A673 (cell line): Measurements from ENCODE around the gene CCDC13. TPM values are rescaled to one million over a fixed set of nuclear protein-coding genes. Genes with fewer than 3 reads are reported as not detected.
A peak's percentile ranks its signal among the peaks of the same experiment; 100 is the strongest.

Source experiments
- BruUV-seq: library from RNA; stranded (reverse); fragments of 400-500 nt; replicated peaks from 2 replicates; lab custom pipeline; 2021; lab: Mats Ljungman, UMichigan
- CTCF ChIA-PET: fragments of 300-600 bp; sonication (Branson Sonifier 250); formaldehyde crosslinking; loops from one replicate; lab custom pipeline; 2022; ENCODE audit warnings: antibody characterized with exemption; lab: Charles Lee
- POLR2A ChIA-PET: fragments of 300-600 bp; sonication (Branson Sonifier 250); formaldehyde crosslinking; loops from one replicate; lab custom pipeline; 2022; ENCODE audit warnings: antibody characterized with exemption; ENCODE audit not compliant: low non-redundant PET; lab: Charles Lee
- DNase-seq: peaks from one replicate; pipeline ENCODE4 v3.0.0-alpha.2; 2015; ENCODE audit warnings: low spot score
- H3K27ac ChIP-seq: fragments of 200-600 bp; sonication (generic); 2 replicates; pipeline ENCODE4 v1.5.1; 2016; ENCODE audit warnings: mixed run types, low read depth, mild to moderate bottlenecking, mixed read lengths, antibody characterized with exemption, low read length; ENCODE audit not compliant: poor library complexity, severe bottlenecking
- H3K27me3 ChIP-seq: fragments of 200-600 bp; sonication (generic); replicated peaks from 2 replicates; pipeline ENCODE4 v1.6.1; 2017; ENCODE audit warnings: mixed run types, low read depth, mild to moderate bottlenecking, mixed read lengths, antibody characterized with exemption, low read length; ENCODE audit not compliant: insufficient read depth, poor library complexity
- H3K36me3 ChIP-seq: fragments of 200-600 bp; sonication (generic); 2 replicates; pipeline ENCODE4 v1.6.1; 2016; ENCODE audit warnings: mixed run types, mild to moderate bottlenecking, mixed read lengths, antibody characterized with exemption, low read length; ENCODE audit not compliant: insufficient read depth, poor library complexity, severe bottlenecking
- H3K4me1 ChIP-seq: fragments of 200-600 bp; sonication (generic); 2 replicates; pipeline ENCODE4 v1.6.1; 2017; ENCODE audit warnings: mixed run types, mild to moderate bottlenecking, mixed read lengths, antibody characterized with exemption, low read length; ENCODE audit not compliant: insufficient read depth, poor library complexity, severe bottlenecking
- H3K4me3 ChIP-seq: fragments of 200-600 bp; sonication (generic); 2 replicates; pipeline ENCODE4 v1.5.1; 2016; ENCODE audit warnings: low read depth, mixed run types, mild to moderate bottlenecking, mixed read lengths, low read length; ENCODE audit not compliant: poor library complexity, severe bottlenecking
- H3K9me3 ChIP-seq: fragments of 200-600 bp; sonication (generic); 2 replicates; pipeline ENCODE4 v1.6.1; 2016; ENCODE audit warnings: mixed run types, low read depth, mild to moderate bottlenecking, mixed read lengths, antibody characterized with exemption, low read length; ENCODE audit not compliant: poor library complexity, severe bottlenecking
- CTCF ChIP-seq: fragments of 300-800, 200-600 bp; sonication (generic); conservative IDR thresholded peaks from 2 replicates; pipeline ENCODE4 v1.5.1; 2017; ENCODE audit warnings: low read depth, mild to moderate bottlenecking, antibody characterized with exemption, low read length, moderate library complexity, mixed read lengths
- EZH2 ChIP-seq: fragments of 200-600 bp; sonication (generic); IDR thresholded peaks from 2 replicates; pipeline ENCODE4 v1.6.1; 2017; ENCODE audit warnings: borderline replicate concordance, low read depth, mild to moderate bottlenecking, mixed read lengths, antibody characterized with exemption, low read length; ENCODE audit not compliant: poor library complexity, severe bottlenecking
- intact Hi-C: fragments of 100-400 bp; cut with micrococcal nuclease; formaldehyde crosslinking; loops from one replicate; pipeline ENCODE4 v1.10.0; 2022; ENCODE audit not compliant: unreplicated experiment
- total RNA-seq: library from RNA; stranded (reverse); gene quantifications from 2 replicates; pipeline ENCODE4 v1.2.3, GENCODE V29; 2021

Gene CCDC13
- total RNA-seq, 1 experiment from 2014 or later = not detected

- Histone ChIP-seq H3K9me3 (no peaks in the 10 kb centered on the region), H3K4me3 (no peak overlapping the region), H3K27ac (no peak overlapping the region), H3K4me1 (no peaks in the 10 kb centered on the region), H3K27me3 (no peaks in the 10 kb centered on the region), H3K36me3 (peaks cover 3% of the 10 kb centered on the region)
- no TSS peak for BruUV-seq
- intact Hi-C loops = no loop called here
- DNase-seq = no peak
- ChIA-PET POLR2A (no interaction called here), CTCF (no interaction called here)
- TF ChIP-seq CTCF (no peak), EZH2 (no peak)
Observed at GRCh38 chr3:42786631-42787030, 13.6 kb upstream of the CCDC13 start.

GRCh38 chr3:42786212-42786611, 13.2 kb upstream of the CCDC13 start:
- CTCF ChIA-PET = no interaction called here
- BruUV-seq = no TSS peak
- POLR2A ChIA-PET = no interaction called here

GRCh38 chr3:42780892-42781700, 8.0 kb upstream of the CCDC13 start:
- intact Hi-C loops = loop anchor here (1.0 to 5.0 kb wide), 2 partner anchors 51 to 100 kb away; no protein-coding TSS in a partner anchor
- ChIA-PET POLR2A (no interaction called here), CTCF (no interaction called here)
- Histone ChIP-seq H3K4me1 (no peaks in the 10 kb centered on the region), H3K36me3 (peaks cover 3% of the 10 kb centered on the region), H3K27me3 (no peaks in the 10 kb centered on the region), H3K4me3 (no peak overlapping the region), H3K27ac (no peak overlapping the region), H3K9me3 (no peaks in the 10 kb centered on the region)
- DNase-seq = peak; percentile 57
- BruUV-seq = no TSS peak
- TF ChIP-seq CTCF = peak; percentile 59
- no peak for TF ChIP-seq EZH2

More at GRCh38 chr3:42786212-42786611, 13.2 kb upstream of the CCDC13 start:
- no peaks in the 10 kb centered on the region for H3K4me1 ChIP-seq
- no peaks in the 10 kb centered on the region for H3K27me3 ChIP-seq
- H3K27ac ChIP-seq = no peak overlapping the region
- no peak for DNase-seq
- H3K36me3 ChIP-seq = peaks cover 3% of the 10 kb centered on the region
- no peak overlapping the region for H3K4me3 ChIP-seq
- intact Hi-C loops = no loop called here
- TF ChIP-seq EZH2 = no peak
- no peak for TF ChIP-seq CTCF
- no peaks in the 10 kb centered on the region for H3K9me3 ChIP-seq
